Thyroid gland (tissue), 4 donors: ENCODE data around the gene TRIM65. TPM values are rescaled to one million over a fixed set of nuclear protein-coding genes. Genes with fewer than 3 reads are reported as not detected.

Experiments
- DNase-seq, 2 donors: peaks; one replicate each; pipeline ENCODE4 v3.0.0-alpha.2; 2019
- H3K27ac ChIP-seq, 3 donors: fragments of 200-600 bp; sonication (generic); 1 replicate in 2 of 3; 2 replicates in 1 of 3; pipeline ENCODE4 v1.5.1; 2016 to 2019; ENCODE audit warnings: mild to moderate bottlenecking in 1 of 3, moderate library complexity in 1 of 3
- H3K27me3 ChIP-seq: fragments of 200-600 bp; sonication (generic); one replicate; pipeline ENCODE4 v1.5.1; 2019
- H3K36me3 ChIP-seq, 2 donors: fragments of 200-600 bp; sonication (generic); one replicate each; pipeline ENCODE4 v1.5.1; 2016 to 2019
- H3K4me1 ChIP-seq, 2 donors: fragments of 200-600 bp; sonication (generic); one replicate each; pipeline ENCODE4 v1.5.1; 2017 to 2019
- H3K4me3 ChIP-seq, 3 donors: fragments of 200-600 bp; sonication (generic); replicated peaks in 1 of 3; 1 replicate in 2 of 3; 2 replicates in 1 of 3; pipeline ENCODE4 v1.5.1; 2016; ENCODE audit warnings: mild to moderate bottlenecking in 1 of 3
- H3K9me3 ChIP-seq: fragments of 200-600 bp; sonication (generic); one replicate; pipeline ENCODE4 v1.5.1; 2017
- CTCF ChIP-seq, 6 experiments: fragments of 200-600 bp in 3 of 6; fragments of 450-650 bp in 3 of 6; sonication (generic) in 3 of 6; IDR thresholded peaks; one replicate each; pipeline ENCODE4 v1.5.1; 2016 to 2019; ENCODE audit warnings: antibody characterized with exemption in 6 of 6, mild to moderate bottlenecking in 2 of 6, inconsistent platforms in 1 of 6, moderate library complexity in 1 of 6
- POLR2A ChIP-seq, 2 donors: fragments of 450-650 bp; IDR thresholded peaks; one replicate each; pipeline ENCODE4 v1.6.1; 2017; ENCODE audit warnings: antibody characterized with exemption in 2 of 2, mild to moderate bottlenecking in 2 of 2, moderate library complexity in 1 of 2
- WGBS, 2 donors: methylation state at CpG; one replicate each; pipeline ENCODE4 v1.1.5; 2017; 5-methylcytosine and 5-hydroxymethylcytosine counted together
- intact Hi-C: fragments of 100-400 bp; cut with DNase I; formaldehyde crosslinking; loops from one replicate; pipeline ENCODE4 v1.15.1; 2023
- total RNA-seq, 4 donors: library from RNA; depleted of rRNA; stranded (reverse); fragments of >200 nt; gene quantifications; one replicate each; pipeline ENCODE4 v1.2.3, GENCODE V29; 2016

Gene TRIM65
- total RNA-seq, 4 donors from 2014 or later = 23.0 to 39.4 (median 31.8) TPM

- TF ChIP-seq CTCF (IDR thresholded peaks at IDR 0.05) (no peak), POLR2A (IDR thresholded peaks at IDR 0.05) (no peak)
- Histone ChIP-seq H3K27me3 (no peaks in the 10 kb centered on the region), H3K4me1 (peaks cover 12 to 27% of the 10 kb centered on the region in 2 donors), H3K9me3 (no peaks in the 10 kb centered on the region), H3K4me3 (no peak overlapping the region), H3K27ac (no peak overlapping the region), H3K36me3 (peaks cover 8 to 21% of the 10 kb centered on the region in 2 donors)
- intact Hi-C loops = no loop called here
- 92% methylated on average over 18 to 22 of the region's 23 CpGs for WGBS, 2 donors
- DNase-seq = no peak
Measured at GRCh38 chr17:75917141-75917916, 20.6 kb upstream of the TRIM65 start.

- H3K27me3 ChIP-seq = no peaks in the 10 kb centered on the region
- TF ChIP-seq CTCF (IDR thresholded peaks at IDR 0.05) = no peak
- H3K36me3 ChIP-seq = peaks cover 8 to 21% of the 10 kb centered on the region in 2 donors
- H3K4me3 ChIP-seq = no peak overlapping the region
- no peak for DNase-seq
- intact Hi-C loops = no loop called here
- H3K27ac ChIP-seq = no peak overlapping the region
- H3K4me1 ChIP-seq = peaks cover 14 to 20% of the 10 kb centered on the region in 2 donors
- no peaks in the 10 kb centered on the region for H3K9me3 ChIP-seq
- WGBS, 2 donors = 90 to 100% methylated on average over 4 to 8 of the region's 8 CpGs
Measured at GRCh38 chr17:75915268-75915667, 18.5 kb upstream of the TRIM65 start.

- Histone ChIP-seq H3K27ac (no peak overlapping the region), H3K9me3 (no peaks in the 10 kb centered on the region), H3K4me3 (no peak overlapping the region), H3K4me1 (peaks cover 14 to 20% of the 10 kb centered on the region in 2 donors), H3K27me3 (no peaks in the 10 kb centered on the region), H3K36me3 (peaks cover 8 to 21% of the 10 kb centered on the region in 2 donors)
- TF ChIP-seq POLR2A (IDR thresholded peaks at IDR 0.05) = no peak
- no peak for TF ChIP-seq CTCF (IDR thresholded peaks at IDR 0.05)
- DNase-seq = no peak
- 94 to 95% methylated on average over 29 to 31 of the region's 34 CpGs for WGBS, 2 donors
- intact Hi-C loops = no loop called here
Measured at GRCh38 chr17:75914643-75915267, 18.0 kb upstream of the TRIM65 start.

GRCh38 chr17:75913537-75914210 is 16.9 kb upstream of the TRIM65 start:
- WGBS, 2 donors = 95% methylated on average over 14 to 27 of the region's 32 CpGs
- intact Hi-C loops = no loop called here
- Histone ChIP-seq H3K27ac (no peak overlapping the region), H3K4me1 (peaks cover 22 to 29% of the 10 kb centered on the region in 2 donors), H3K36me3 (peaks cover 8 to 21% of the 10 kb centered on the region in 2 donors), H3K27me3 (no peaks in the 10 kb centered on the region), H3K4me3 (no peak overlapping the region), H3K9me3 (no peaks in the 10 kb centered on the region)
- TF ChIP-seq CTCF (IDR thresholded peaks at IDR 0.05) (no peak), POLR2A (IDR thresholded peaks at IDR 0.05) (no peak)
- DNase-seq = no peak
